GM12878 (cell line): ENCODE measurements around the gene FGD5. TPM values are rescaled to one million over a fixed set of nuclear protein-coding genes. Genes with fewer than 3 reads are reported as not detected.

ENCODE experiments used
- ATAC-seq: fragments of 200-7000 bp; cut with Tn5 transposase; 3 replicates; pipeline ENCODE4 v1.9.1; 2020; ENCODE audit warnings: mild to moderate bottlenecking, moderate library complexity
- BruUV-seq: library from RNA; stranded (reverse); fragments of 400-500 nt; replicated peaks from 2 replicates; lab custom pipeline; 2021; lab: Mats Ljungman, UMichigan
- CTCF ChIA-PET: fragments of 300-600 bp; sonication (Branson Sonifier 250); formaldehyde crosslinking; extraction: SDS; loops from one replicate; lab custom pipeline; 2021; ENCODE audit warnings: inconsistent platforms; lab: Yijun Ruan, JAX
- POLR2A ChIA-PET: fragments of 350-600 bp; formaldehyde crosslinking; extraction: SDS; loops from one replicate; lab custom pipeline; 2021; ENCODE audit warnings: inconsistent platforms; lab: Charles Lee
- RAD21 ChIA-PET: fragments of 300-600 bp; sonication (Branson Sonifier 250); formaldehyde crosslinking; loops from one replicate; lab custom pipeline; 2023; ENCODE audit warnings: antibody characterized with exemption; ENCODE audit not compliant: unreplicated experiment; lab: Charles Lee
- SMC1A ChIA-PET: fragments of 300-600 bp; sonication (Branson Sonifier 250); formaldehyde crosslinking; loops from one replicate; lab custom pipeline; 2023; ENCODE audit not compliant: unreplicated experiment, uncharacterized antibody; lab: Charles Lee
- DNase-seq: peaks from one replicate; pipeline ENCODE4 v3.0.0-alpha.2; 2011; ENCODE audit warnings: low read depth, low spot score
- FAIRE-seq: peaks from 3 replicates; lab custom pipeline; 2011; peaks lifted over from hg19 to GRCh38; lab: Jason Lieb, UNC
- H2AFZ ChIP-seq: 2 replicates; pipeline ENCODE4 v1.6.0; 2011; ENCODE audit warnings: low read depth, low read length, control low read depth; ENCODE audit not compliant: control insufficient read depth
- H3K27ac ChIP-seq: 2 replicates; pipeline ENCODE4 v1.5.1; 2011; ENCODE audit warnings: control low read depth; ENCODE audit not compliant: control insufficient read depth, insufficient read depth
- H3K27me3 ChIP-seq, 2 experiments: replicated peaks in 1 of 2; 2 replicates each; pipeline versions ENCODE4 v1.6.0 to v1.6.1; 2011; ENCODE audit warnings: low read length in 1 of 2; ENCODE audit not compliant: control insufficient read depth in 2 of 2, insufficient read depth in 2 of 2
- H3K36me3 ChIP-seq, 2 experiments: 2 replicates each; pipeline ENCODE4 v1.5.1; 2011; ENCODE audit warnings: low read length in 1 of 2; ENCODE audit not compliant: control insufficient read depth in 2 of 2, insufficient read depth in 2 of 2
- H3K4me1 ChIP-seq: 2 replicates; pipeline ENCODE4 v1.6.1; 2011; ENCODE audit warnings: mild to moderate bottlenecking, low read length, moderate library complexity, mixed read lengths; ENCODE audit not compliant: control insufficient read depth, insufficient read depth
- H3K4me2 ChIP-seq: 2 replicates; pipeline ENCODE4 v1.6.0; 2011; ENCODE audit warnings: control low read depth; ENCODE audit not compliant: control insufficient read depth, insufficient read depth
- H3K4me3 ChIP-seq: fragments of 200-600 bp; sonication (generic); 2 replicates; pipeline ENCODE4 v1.5.1; 2016
- H3K79me2 ChIP-seq: 2 replicates; pipeline ENCODE4 v1.6.0; 2011; ENCODE audit warnings: low read length; ENCODE audit not compliant: control insufficient read depth, insufficient read depth
- H3K9ac ChIP-seq: 2 replicates; pipeline ENCODE4 v1.8.0; 2011; ENCODE audit warnings: low read length, control low read depth, mixed read lengths; ENCODE audit not compliant: control insufficient read depth, insufficient read depth
- H3K9me3 ChIP-seq: replicated peaks from 3 replicates; pipeline ENCODE4 v1.5.1; 2011; ENCODE audit warnings: mild to moderate bottlenecking, low read length; ENCODE audit not compliant: control insufficient read depth, insufficient read depth
- H4K20me1 ChIP-seq: 2 replicates; pipeline ENCODE4 v1.6.0; 2011; ENCODE audit not compliant: control insufficient read depth, insufficient read depth
- CBFB ChIP-seq: IDR thresholded peaks from 2 replicates; pipeline ENCODE4 v1.6.1; 2016; ENCODE audit warnings: antibody characterized with exemption, low read depth
- CEBPB ChIP-seq, 2 experiments: fragments of 150-350 bp in 1 of 2; IDR thresholded peaks; 2 replicates each; pipeline ENCODE4 v1.6.1; 2012 to 2014; ENCODE audit warnings: low read depth in 2 of 2, low read length in 2 of 2, borderline replicate concordance in 1 of 2, inconsistent platforms in 1 of 2
- CREM ChIP-seq: IDR thresholded peaks from 2 replicates; pipeline ENCODE4 v1.6.1; 2014; ENCODE audit warnings: antibody characterized with exemption, low read depth
- HSF1 ChIP-seq: fragments of 150-350 bp; IDR thresholded peaks from 2 replicates; pipeline ENCODE4 v1.6.1; 2014; ENCODE audit warnings: mild to moderate bottlenecking, low read depth, low read length
- IKZF1 ChIP-seq: fragments of 450-650 bp; conservative IDR thresholded peaks from 2 replicates; pipeline ENCODE4 v1.6.1; 2017; ENCODE audit warnings: antibody characterized with exemption, mild to moderate bottlenecking
- LARP7 ChIP-seq: fragments of 450-650 bp; IDR thresholded peaks from 2 replicates; pipeline ENCODE4 v1.6.1; 2017; ENCODE audit warnings: mild to moderate bottlenecking
- MXI1 ChIP-seq: fragments of 150-350 bp; IDR thresholded peaks from 2 replicates; pipeline ENCODE4 v1.6.1; 2011; ENCODE audit warnings: low read depth, mild to moderate bottlenecking, inconsistent platforms, low read length, improper control_type of control experiment
- PAX5 ChIP-seq: IDR thresholded peaks from 2 replicates; pipeline ENCODE4 v1.6.1; 2011; ENCODE audit warnings: low read depth, low read length, borderline replicate concordance
- POU2F2 ChIP-seq: IDR thresholded peaks from 3 replicates; pipeline ENCODE4 v1.6.1; 2011; ENCODE audit warnings: low read depth, mild to moderate bottlenecking, low read length, borderline replicate concordance
- RBBP5 ChIP-seq: fragments of 200-600 bp; sonication (generic); conservative IDR thresholded peaks from 2 replicates; pipeline ENCODE4 v1.6.1; 2016
- SREBF2 ChIP-seq: IDR thresholded peaks from 2 replicates; pipeline ENCODE4 v1.6.1; 2012; ENCODE audit warnings: mild to moderate bottlenecking, low read length
- TAF1 ChIP-seq: IDR thresholded peaks from 2 replicates; pipeline ENCODE4 v1.6.1; 2011; ENCODE audit warnings: mild to moderate bottlenecking, low read depth, low read length, borderline replicate concordance
- USF1 ChIP-seq: IDR thresholded peaks from 2 replicates; pipeline ENCODE4 v1.6.1; 2011; ENCODE audit warnings: borderline replicate concordance, low read depth, mild to moderate bottlenecking, moderate library complexity, mixed read lengths, low read length; ENCODE audit not compliant: insufficient read depth; ENCODE audit errors: extremely low read length
- WGBS: methylation state at CpG from one replicate; pipeline ENCODE4 v1.1.6; 2016; ENCODE audit warnings: low lambda C conversion rate; ENCODE audit not compliant: insufficient replicate concordance, insufficient coverage; ENCODE audit errors: missing lambda C conversion rate; 5-methylcytosine and 5-hydroxymethylcytosine counted together
- in situ Hi-C: fragments of 300-500 bp; cut with MboI; formaldehyde crosslinking; loops from 9 replicates; pipeline ENCODE4 v1.14.3; 2018; ENCODE audit warnings: mixed read lengths
- intact Hi-C: fragments of 100-400 bp; cut with micrococcal nuclease; formaldehyde crosslinking; loops from one replicate; pipeline ENCODE4 v1.14.2; 2022; ENCODE audit not compliant: unreplicated experiment
- polyA plus RNA-seq, 11 experiments: library from polyadenylated mRNA; depleted of rRNA in 4 of 11; unstranded in 6 of 11; stranded (reverse) in 5 of 11; fragments of >200 nt; fragmentation: Nextera tagmentation in 4 of 11; fragmentation: Illumina TruSeq in 1 of 11; extraction: Ambion mirVana in 4 of 11; extraction: Trizol in 1 of 11; gene quantifications; 1 replicate in 1 of 11; 2 replicates in 10 of 11; pipeline versions ENCODE4 v1.2.1 to v1.2.3, GENCODE V29; 2011 to 2016; ENCODE audit warnings: inconsistent platforms in 2 of 11, missing spikeins in 2 of 11, low read depth in 1 of 11
- total RNA-seq, 4 experiments: library from RNA; depleted of rRNA in 3 of 4; stranded (reverse); fragments of >200 nt in 3 of 4; fragmentation: Illumina TruSeq in 1 of 4; extraction: Trizol in 1 of 4; gene quantifications; 2 replicates each; pipeline versions ENCODE4 v1.2.1 to v1.2.3, GENCODE V29; 2013 to 2021

FGD5 gene
- total and polyA plus RNA-seq, 10 of the 15 experiments (the other 5 are each of a cell fraction or from before 2014, with no cell fraction given): 0.03 to 0.13 (median 0.11) TPM; not detected in 3

GRCh38 chr3:14899993-14900618 lies 81.3 kb downstream of the FGD5 start (continued):
- no peak for TF ChIP-seq CEBPB (IDR thresholded peaks at IDR 0.05; ENCODE audit: borderline replicate concordance in 1 of 2, low read depth in 2 of 2, low read length in 2 of 2)
- no peak for TF ChIP-seq SREBF2
- no peak for TF ChIP-seq RBBP5
- no peak for TF ChIP-seq POU2F2

- in situ Hi-C loops: no loop called here
- DNase-seq (no peak), FAIRE-seq (no peak)
- Histone ChIP-seq H3K9ac (no peak overlapping the region), H2AFZ (no peak overlapping the region), H3K79me2 (no peaks in the 10 kb centered on the region), H3K27me3 (no peaks in the 10 kb centered on the region; a peak in 1 of 4 replicates), H3K27ac (no peak overlapping the region), H3K36me3 (no peaks in the 10 kb centered on the region), H4K20me1 (no peaks in the 10 kb centered on the region), H3K4me2 (no peak overlapping the region), H3K4me3 (no peak overlapping the region), H3K4me1 (no peaks in the 10 kb centered on the region), H3K9me3 (peaks cover 3% of the 10 kb centered on the region; the same call in 2 of the 3 replicates)
- intact Hi-C loops: no loop called here
- RAD21 ChIA-PET: no interaction called here
- no TSS peak for BruUV-seq
- whole genome bisulfite sequencing: 23% methylated on average over 15 of the region's 15 CpGs
- TF ChIP-seq PAX5 (no peak), CBFB (no peak), TAF1 (no peak), CREM (no peak), IKZF1 (no peak), LARP7 (no peak), MXI1 (no peak), USF1 (no peak), HSF1 (no peak)
- TF ChIP-seq, all 136 proteins: peak for 0
- CTCF ChIA-PET: interaction anchor here (1.2 kb wide), 2 partner anchors 16 to 20 kb away, joined by 3 to 5 read pairs; no protein-coding TSS in a partner anchor
- SMC1A ChIA-PET: no interaction called here
- ATAC-seq: no peak; the same call in 2 of the 3 replicates
- POLR2A ChIA-PET: no interaction called here
Observed at GRCh38 chr3:14900881-14901873, 82.4 kb downstream of the FGD5 start.
